SU-DHL-6 (cell line): ENCODE data around the gene ALOX5AP.

Source experiments
- EZH2phosphoT487 ChIP-seq: fragments of 200-600 bp; sonication (generic), shearing (Covaris generic); conservative IDR thresholded peaks from 2 replicates; pipeline ENCODE4 v1.6.1; 2018; ENCODE audit warnings: mild to moderate bottlenecking, antibody characterized with exemption, low read length, moderate library complexity, mixed read lengths
- TF ChIP-seq, protein P1 (sequence below): fragments of 200-600 bp; sonication (generic); IDR thresholded peaks from one replicate; pipeline ENCODE4 v1.5.1; 2017; ENCODE audit warnings: antibody characterized with exemption, mild to moderate bottlenecking, low read length, moderate library complexity; ENCODE audit not compliant: insufficient read depth, poor library complexity, severe bottlenecking

DNA sequence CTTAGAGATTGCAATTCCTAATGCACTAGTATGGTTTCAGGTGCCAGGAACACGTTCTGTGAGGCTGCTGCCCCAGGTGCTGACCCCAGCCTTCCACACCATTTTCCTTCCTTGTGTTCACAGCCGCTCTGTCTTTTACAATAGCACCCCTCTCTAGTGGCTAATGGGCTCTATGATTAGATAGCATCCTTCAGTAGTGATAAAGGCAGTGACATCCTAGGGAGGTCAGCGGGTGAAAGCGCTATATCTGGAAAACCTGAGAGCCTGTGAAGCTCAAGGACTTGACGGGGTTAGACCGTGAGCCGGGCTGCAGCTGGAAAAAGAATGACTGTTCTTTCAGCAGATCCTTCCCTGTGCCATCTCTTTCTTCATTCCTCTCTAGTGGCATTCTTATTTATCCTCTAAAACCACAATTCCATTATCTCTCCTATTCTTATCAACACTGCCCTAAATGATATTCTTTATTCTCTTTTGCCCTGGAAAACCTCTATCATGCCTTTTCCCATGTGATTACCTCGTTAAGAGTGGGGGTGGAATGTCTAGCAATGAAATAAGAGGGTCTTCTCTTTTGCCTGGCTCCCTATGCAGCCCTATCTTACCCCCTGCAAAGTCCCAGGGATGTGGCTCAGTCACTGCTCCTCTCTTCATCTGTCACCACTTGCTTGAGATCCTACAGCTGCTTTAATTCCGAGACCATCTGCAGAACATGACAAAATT is 21.8 kb downstream of the ALOX5AP start:
- TF ChIP-seq, protein P1, sequence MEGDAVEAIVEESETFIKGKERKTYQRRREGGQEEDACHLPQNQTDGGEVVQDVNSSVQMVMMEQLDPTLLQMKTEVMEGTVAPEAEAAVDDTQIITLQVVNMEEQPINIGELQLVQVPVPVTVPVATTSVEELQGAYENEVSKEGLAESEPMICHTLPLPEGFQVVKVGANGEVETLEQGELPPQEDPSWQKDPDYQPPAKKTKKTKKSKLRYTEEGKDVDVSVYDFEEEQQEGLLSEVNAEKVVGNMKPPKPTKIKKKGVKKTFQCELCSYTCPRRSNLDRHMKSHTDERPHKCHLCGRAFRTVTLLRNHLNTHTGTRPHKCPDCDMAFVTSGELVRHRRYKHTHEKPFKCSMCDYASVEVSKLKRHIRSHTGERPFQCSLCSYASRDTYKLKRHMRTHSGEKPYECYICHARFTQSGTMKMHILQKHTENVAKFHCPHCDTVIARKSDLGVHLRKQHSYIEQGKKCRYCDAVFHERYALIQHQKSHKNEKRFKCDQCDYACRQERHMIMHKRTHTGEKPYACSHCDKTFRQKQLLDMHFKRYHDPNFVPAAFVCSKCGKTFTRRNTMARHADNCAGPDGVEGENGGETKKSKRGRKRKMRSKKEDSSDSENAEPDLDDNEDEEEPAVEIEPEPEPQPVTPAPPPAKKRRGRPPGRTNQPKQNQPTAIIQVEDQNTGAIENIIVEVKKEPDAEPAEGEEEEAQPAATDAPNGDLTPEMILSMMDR = no peak
- no peak for TF ChIP-seq EZH2phosphoT487
